ENCODE results near the gene HNRNPH1. TPM values are rescaled to one million over a fixed set of nuclear protein-coding genes. Genes with fewer than 3 reads are reported as not detected.

Gene HNRNPH1
- total and polyA plus RNA-seq, 12 donors = 114 to 227 (median 168) TPM

- WGBS, 2 donors = 11 to 14% methylated on average over 6 of the region's 6 CpGs
- Histone ChIP-seq H3K9me3 (no peaks in the 10 kb centered on the region), H3K4me1 (peaks cover 9 to 78% (median 69%) of the 10 kb centered on the region in 9 donors), H3K27me3 (no peaks in the 10 kb centered on the region), H3K4me3 (peak overlapping the region in 9 of 10 donors; percentile 3 to 98 (median 86)), H3K27ac (peak overlapping the region in 1 of 10 donors; percentile 6), H3K36me3 (peaks cover 0 to 86% (median 73%) of the 10 kb centered on the region in 9 donors)
- DNase-seq (no peak), ATAC-seq (no peak)
- TF ChIP-seq CTCF (IDR thresholded peaks at IDR 0.05) = no peak
- intact Hi-C loops (cut with DNase I) = no loop called here
Measured at GRCh38 chr5:179618923-179619554, 4.4 kb downstream of the HNRNPH1 start.

- no peak for TF ChIP-seq CTCF (IDR thresholded peaks at IDR 0.05)
- 72 to 74% methylated on average over 7 of the region's 7 CpGs for WGBS, 2 donors
Measured at GRCh38 chr5:179617930-179618329, 5.5 kb downstream of the HNRNPH1 start.

GRCh38 chr5:179616002-179616594 lies 7.4 kb downstream of the HNRNPH1 start:
- no peak overlapping the region for H3K27ac ChIP-seq
- H3K4me3 ChIP-seq = no peak overlapping the region
- ATAC-seq = no peak
- no peak for DNase-seq
- H3K27me3 ChIP-seq = no peaks in the 10 kb centered on the region
- TF ChIP-seq CTCF (IDR thresholded peaks at IDR 0.05) = no peak
- H3K9me3 ChIP-seq = no peaks in the 10 kb centered on the region
- peaks cover 6 to 79% (median 68%) of the 10 kb centered on the region in 9 donors for H3K4me1 ChIP-seq
- peaks cover 0 to 100% (median 97%) of the 10 kb centered on the region in 9 donors for H3K36me3 ChIP-seq
- intact Hi-C loops (cut with DNase I) = no loop called here
- 76 to 79% methylated on average over 9 of the region's 9 CpGs for WGBS, 2 donors

More at GRCh38 chr5:179617930-179618329, 5.5 kb downstream of the HNRNPH1 start:
- Histone ChIP-seq H3K4me3 (no peak overlapping the region), H3K4me1 (peaks cover 9 to 83% (median 76%) of the 10 kb centered on the region in 9 donors), H3K36me3 (peaks cover 0 to 97% (median 84%) of the 10 kb centered on the region in 9 donors), H3K27me3 (no peaks in the 10 kb centered on the region), H3K9me3 (no peaks in the 10 kb centered on the region), H3K27ac (no peak overlapping the region)
- DNase-seq (no peak), ATAC-seq (no peak)
- intact Hi-C loops (cut with DNase I) = no loop called here

GRCh38 chr5:179615203-179615602 lies 8.3 kb downstream of the HNRNPH1 start:
- WGBS, 2 donors = 39 to 64% methylated on average over 2 of the region's 2 CpGs
- no peak for TF ChIP-seq CTCF (IDR thresholded peaks at IDR 0.05)
- Histone ChIP-seq H3K27me3 (no peaks in the 10 kb centered on the region), H3K9me3 (no peaks in the 10 kb centered on the region), H3K27ac (no peak overlapping the region), H3K4me3 (no peak overlapping the region), H3K4me1 (peaks cover 6 to 79% (median 59%) of the 10 kb centered on the region in 9 donors), H3K36me3 (peaks cover 0 to 100% (median 98%) of the 10 kb centered on the region in 9 donors)
- intact Hi-C loops (cut with DNase I) = no loop called here
- DNase-seq (no peak), ATAC-seq (no peak)
